ENCODE measurements around the gene PNPLA5.

PNPLA5 gene

DNA sequence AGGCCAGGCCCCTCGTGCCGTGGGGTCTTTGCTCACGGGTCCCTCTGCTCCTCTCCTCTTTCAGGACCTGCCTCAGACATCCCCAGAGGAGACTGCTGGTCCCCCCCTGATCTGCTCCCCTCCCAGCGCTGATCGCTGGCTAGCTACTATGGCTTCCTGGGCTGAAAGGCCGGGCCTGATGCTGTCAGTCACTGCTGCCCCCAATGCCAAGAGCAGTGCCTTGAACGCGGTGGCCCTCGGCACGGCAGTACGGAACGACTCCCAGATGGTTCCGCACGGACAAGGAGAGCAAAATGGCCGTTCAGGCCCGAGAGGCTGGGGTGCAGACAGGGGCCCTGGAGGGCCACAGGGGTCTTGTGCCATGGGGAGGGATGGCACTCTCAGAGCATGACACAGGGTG is 51.0 kb downstream of the PNPLA5 start:
- DNase-seq (ENCODE audit: extremely low read depth, low read depth), result no peak
- H3K4me3 ChIP-seq (replicated peaks; ENCODE audit: low read depth, low read length), result no peak overlapping the region
- TF ChIP-seq, protein P1, sequence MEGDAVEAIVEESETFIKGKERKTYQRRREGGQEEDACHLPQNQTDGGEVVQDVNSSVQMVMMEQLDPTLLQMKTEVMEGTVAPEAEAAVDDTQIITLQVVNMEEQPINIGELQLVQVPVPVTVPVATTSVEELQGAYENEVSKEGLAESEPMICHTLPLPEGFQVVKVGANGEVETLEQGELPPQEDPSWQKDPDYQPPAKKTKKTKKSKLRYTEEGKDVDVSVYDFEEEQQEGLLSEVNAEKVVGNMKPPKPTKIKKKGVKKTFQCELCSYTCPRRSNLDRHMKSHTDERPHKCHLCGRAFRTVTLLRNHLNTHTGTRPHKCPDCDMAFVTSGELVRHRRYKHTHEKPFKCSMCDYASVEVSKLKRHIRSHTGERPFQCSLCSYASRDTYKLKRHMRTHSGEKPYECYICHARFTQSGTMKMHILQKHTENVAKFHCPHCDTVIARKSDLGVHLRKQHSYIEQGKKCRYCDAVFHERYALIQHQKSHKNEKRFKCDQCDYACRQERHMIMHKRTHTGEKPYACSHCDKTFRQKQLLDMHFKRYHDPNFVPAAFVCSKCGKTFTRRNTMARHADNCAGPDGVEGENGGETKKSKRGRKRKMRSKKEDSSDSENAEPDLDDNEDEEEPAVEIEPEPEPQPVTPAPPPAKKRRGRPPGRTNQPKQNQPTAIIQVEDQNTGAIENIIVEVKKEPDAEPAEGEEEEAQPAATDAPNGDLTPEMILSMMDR (IDR thresholded peaks at IDR 0.05; ENCODE audit: low read depth, low read length, missing control alignments), result no peak

DNA sequence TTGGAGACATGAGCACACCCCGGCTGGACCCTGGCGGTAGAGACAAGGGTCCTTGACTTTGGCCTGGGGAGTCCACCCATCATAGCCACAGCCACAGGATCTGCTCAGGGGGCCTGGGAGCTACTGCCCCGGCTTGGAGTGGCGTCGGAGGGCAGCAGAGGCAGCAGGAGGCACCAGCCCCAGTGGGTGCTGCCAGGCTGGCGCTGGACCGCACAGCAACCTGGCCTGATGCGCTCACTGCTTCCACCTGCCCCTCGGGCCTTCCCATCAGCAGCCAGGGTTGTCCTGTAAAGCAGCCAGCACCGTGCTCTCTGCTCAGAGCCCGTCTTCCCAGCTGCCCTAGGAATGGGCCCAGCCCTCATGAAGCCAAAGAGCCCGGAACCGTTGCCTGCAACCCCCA is 51.4 kb downstream of the PNPLA5 start:
- no peak for DNase-seq (ENCODE audit: extremely low read depth, low read depth)
- TF ChIP-seq, protein P1 (IDR thresholded peaks at IDR 0.05; ENCODE audit: low read depth, low read length, missing control alignments), result no peak
- no peak overlapping the region for H3K4me3 ChIP-seq (replicated peaks; ENCODE audit: low read depth, low read length)

DNA sequence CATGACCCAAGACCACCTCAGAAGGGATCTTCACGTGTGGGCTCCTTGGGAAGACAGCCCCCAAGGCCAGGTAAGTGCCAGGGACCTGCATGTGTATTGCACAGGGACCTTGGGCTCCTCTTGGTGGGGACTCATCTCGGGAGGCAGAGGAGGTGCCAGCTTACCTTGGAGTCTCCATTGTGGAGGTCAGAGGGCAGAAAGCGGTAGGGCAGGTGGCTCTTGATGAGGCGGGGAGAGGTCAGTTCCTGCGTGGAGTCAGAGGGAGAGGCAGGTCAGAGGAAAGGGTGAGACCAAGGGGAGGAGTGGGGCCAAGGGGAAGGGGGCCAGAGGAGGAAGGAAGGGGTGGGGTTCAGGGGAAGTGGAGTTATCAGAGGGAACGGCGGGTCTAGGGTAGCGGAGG is 52.0 kb downstream of the PNPLA5 start:
- H3K4me3 ChIP-seq (replicated peaks; ENCODE audit: low read depth, low read length), result no peak overlapping the region
- no peak for DNase-seq (ENCODE audit: extremely low read depth, low read depth)
- TF ChIP-seq, protein P1 (IDR thresholded peaks at IDR 0.05; ENCODE audit: low read depth, low read length, missing control alignments), result no peak

DNA sequence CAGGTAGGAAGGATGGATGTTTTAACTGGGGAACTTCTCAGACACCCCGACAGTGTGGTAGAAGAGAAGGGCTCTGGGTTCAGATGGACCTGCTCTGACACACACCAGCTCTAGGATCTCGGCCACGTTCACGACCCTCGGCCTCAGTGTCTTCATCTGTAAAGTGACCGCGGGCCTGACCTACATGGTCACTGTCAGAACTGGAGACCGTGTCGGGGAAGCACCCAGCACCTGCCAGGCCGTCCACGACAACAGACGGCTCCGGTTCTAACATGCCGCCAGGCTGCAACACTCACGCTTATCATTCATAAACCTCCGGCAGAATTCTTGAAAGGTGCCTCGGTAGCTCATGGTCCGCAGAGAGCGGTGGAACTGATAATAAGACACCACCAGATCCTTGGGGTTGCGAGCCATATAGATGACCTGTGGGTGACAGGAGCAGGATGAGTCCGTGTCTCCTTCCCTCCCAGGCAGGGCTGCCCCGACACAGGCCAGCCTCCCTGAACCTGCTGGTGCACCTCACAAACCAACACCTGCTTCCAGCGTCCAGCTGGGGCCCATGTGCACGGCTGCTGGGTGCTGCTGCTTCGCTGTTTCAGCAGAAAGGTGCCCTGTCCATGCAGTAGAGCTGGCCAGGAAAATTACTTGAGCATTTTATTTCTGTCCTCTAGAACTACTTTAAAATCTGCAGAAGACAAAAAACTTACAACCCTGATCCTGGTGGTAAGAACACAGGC is 53.1 kb downstream of the PNPLA5 start:
- TF ChIP-seq, protein P1 (IDR thresholded peaks at IDR 0.05; ENCODE audit: low read depth, low read length, missing control alignments), result no peak
- H3K4me3 ChIP-seq (replicated peaks; ENCODE audit: low read depth, low read length), result no peak overlapping the region
- no peak for DNase-seq (ENCODE audit: extremely low read depth, low read depth)

DNA sequence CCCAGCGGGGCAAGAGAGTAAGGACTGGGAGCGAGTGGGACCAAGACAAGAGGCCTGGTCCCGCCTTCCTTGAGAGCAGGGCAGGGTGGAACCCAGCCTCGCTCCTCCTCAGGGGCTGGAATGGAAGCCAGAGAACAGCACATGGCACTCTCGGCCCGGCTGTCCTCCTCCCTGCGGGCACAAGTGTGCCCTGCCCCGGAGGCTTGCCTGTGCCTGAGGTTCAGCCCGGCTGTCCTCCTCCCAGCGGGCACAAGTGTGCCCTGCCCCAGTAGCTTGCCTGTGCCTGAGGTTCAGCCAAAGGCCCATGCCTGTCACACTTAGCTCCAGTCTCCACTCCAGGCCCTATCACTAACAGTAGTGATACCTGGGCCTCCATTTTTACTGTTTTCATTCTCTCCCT is 53.7 kb downstream of the PNPLA5 start:
- H3K4me3 ChIP-seq (replicated peaks; ENCODE audit: low read depth, low read length), result no peak overlapping the region
- no peak for DNase-seq (ENCODE audit: extremely low read depth, low read depth)
- TF ChIP-seq, protein P1 (IDR thresholded peaks at IDR 0.05; ENCODE audit: low read depth, low read length, missing control alignments), result no peak

DNA sequence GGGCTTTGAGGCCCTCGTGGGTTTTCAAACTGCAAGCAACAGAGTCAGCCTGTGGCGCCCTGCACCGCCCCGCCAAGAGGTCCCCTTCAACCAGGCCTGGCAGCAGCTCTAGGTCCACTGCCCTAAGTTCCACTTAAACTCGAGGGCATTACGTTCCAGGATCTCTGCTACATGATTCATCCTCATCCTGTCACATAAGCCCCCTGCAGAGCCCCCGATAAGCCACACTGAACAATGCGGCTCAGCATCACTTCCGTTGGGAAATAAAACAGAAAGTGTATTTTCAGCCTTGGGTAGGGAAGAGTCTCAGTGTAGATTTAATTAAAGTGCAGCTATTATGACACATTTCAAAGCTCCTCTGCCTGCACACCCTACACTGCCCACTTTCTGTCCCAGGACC is 54.1 kb downstream of the PNPLA5 start:
- no peak overlapping the region for H3K4me3 ChIP-seq (replicated peaks; ENCODE audit: low read depth, low read length)
- TF ChIP-seq, protein P1 (IDR thresholded peaks at IDR 0.05; ENCODE audit: low read depth, low read length, missing control alignments), result no peak
- no peak for DNase-seq (ENCODE audit: extremely low read depth, low read depth)

DNA sequence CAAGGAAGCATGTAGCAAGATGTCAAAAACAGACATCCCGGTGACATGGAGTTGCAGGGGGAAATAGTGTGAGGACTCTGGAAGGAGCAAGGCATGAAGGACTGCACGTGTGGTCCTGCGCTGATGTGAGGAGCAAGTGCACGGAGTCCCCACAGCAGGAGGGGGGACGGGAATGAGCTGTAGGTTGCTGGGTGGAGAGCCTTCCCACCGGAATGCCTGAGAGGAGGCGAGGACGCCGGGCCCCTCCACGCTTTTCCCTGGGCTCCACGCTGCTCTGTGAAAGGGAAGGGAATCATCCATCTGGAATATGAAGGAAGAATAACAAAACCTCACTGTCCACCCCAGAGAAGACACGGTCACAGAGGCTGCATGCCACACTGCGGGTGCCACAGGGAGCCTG is 56.1 kb downstream of the PNPLA5 start:
- H3K4me3 ChIP-seq (replicated peaks; ENCODE audit: low read depth, low read length), result no peak overlapping the region
- no peak for DNase-seq (ENCODE audit: extremely low read depth, low read depth)
- TF ChIP-seq, protein P1 (IDR thresholded peaks at IDR 0.05; ENCODE audit: low read depth, low read length, missing control alignments), result no peak
